Measurements from ENCODE around the gene NMT2.

GRCh38 chr10:15091418-15091817, 77.1 kb downstream of the NMT2 start:
- TF ChIP-seq CTCF (IDR thresholded peaks at IDR 0.05; ENCODE audit: low read length) (no peak), EZH2phosphoT487 (IDR thresholded peaks at IDR 0.05; ENCODE audit: low read length) (no peak), EZH2 (optimal IDR thresholded peaks at IDR 0.05; ENCODE audit: low read depth, low read length) (no peak)

Data from MM.1S (cell line).